Endometrial microvascular endothelial cells (primary cell): ENCODE data around the gene HRAS. TPM values are rescaled to one million over a fixed set of nuclear protein-coding genes. Genes with fewer than 3 reads are reported as not detected.

Source experiments
- in situ Hi-C: cut with HindIII; loops from 2 replicates; pipeline ENCODE4 v1.10.0; 2017; ENCODE audit warnings: low sequenced_read_pairs, low pct_unique_long_range_greater_than_20kb; ENCODE audit errors: inconsistent ontology term
- total RNA-seq: library from RNA; depleted of rRNA; stranded (reverse); fragments of >200 nt; gene quantifications from one replicate; pipeline ENCODE4 v1.2.3, GENCODE V29; 2015; ENCODE audit errors: inconsistent ontology term

Gene HRAS
- total RNA-seq, 1 donor from 2014 or later: 82.1 TPM

- in situ Hi-C loops: no loop called here
Observed at GRCh38 chr11:488579-488978, 46.8 kb downstream of the HRAS start.

- in situ Hi-C loops: no loop called here
Observed at GRCh38 chr11:488062-488461, 47.3 kb downstream of the HRAS start.

GRCh38 chr11:487571-488021 lies 47.8 kb downstream of the HRAS start:
- in situ Hi-C loops: no loop called here

GRCh38 chr11:486189-486588 lies 49.2 kb downstream of the HRAS start:
- in situ Hi-C loops: no loop called here

DNA sequence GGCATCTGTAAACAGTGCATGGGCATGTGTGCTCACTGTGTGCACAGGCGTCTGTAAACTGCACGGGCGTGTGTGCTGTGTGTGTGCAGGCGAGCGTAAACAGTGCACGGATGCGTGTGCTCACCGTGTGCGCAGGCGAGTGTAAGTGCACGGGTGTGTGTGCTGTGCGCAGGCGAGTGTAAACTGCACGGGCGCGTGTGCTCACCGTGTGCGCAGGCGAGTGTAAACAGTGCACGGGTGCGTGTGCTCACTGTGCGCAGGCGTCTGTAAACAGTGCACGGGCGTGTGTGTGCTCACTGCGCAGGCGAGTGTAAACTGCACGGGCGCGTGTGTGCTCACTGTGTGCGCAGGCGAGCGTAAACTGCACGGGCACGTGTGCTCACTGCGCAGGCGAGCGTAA lies 50.8 kb downstream of the HRAS start:
- in situ Hi-C loops: no loop called here

Other genes starting within 250 kb of the HRAS start
- gene PGGHG, start 246.4 kb downstream of the HRAS start, total RNA-seq: 9.7 TPM
- gene IFITM5, start 236.1 kb downstream of the HRAS start, total RNA-seq: not detected
- 233 TPM for gene IFITM2, start 227.8 kb downstream of the HRAS start, total RNA-seq
- 26.2 TPM for gene IFITM1, start 221.5 kb downstream of the HRAS start, total RNA-seq
- gene IFITM3, start 214.7 kb downstream of the HRAS start, total RNA-seq: 231 TPM
- 0.09 TPM for gene B4GALNT4, start 166.1 kb downstream of the HRAS start, total RNA-seq
- gene PKP3, start 141.4 kb downstream of the HRAS start, total RNA-seq: not detected
- 71.1 TPM for gene SIGIRR, start 120.6 kb downstream of the HRAS start, total RNA-seq
- gene ANO9, start 93.6 kb downstream of the HRAS start, total RNA-seq: 0.09 TPM
- gene PTDSS2, start 85.3 kb downstream of the HRAS start, total RNA-seq: 43.1 TPM
- 278 TPM for gene RNH1, start 28.3 kb downstream of the HRAS start, total RNA-seq
- gene LRRC56, start 2.0 kb upstream of the HRAS start, total RNA-seq: not detected
- 0.65 TPM for gene LMNTD2, start 25.2 kb upstream of the HRAS start, total RNA-seq
- 34.7 TPM for gene RASSF7, start 25.4 kb upstream of the HRAS start, total RNA-seq
- gene PHRF1, start 40.9 kb upstream of the HRAS start, total RNA-seq: 15.8 TPM
- 31.4 TPM for gene IRF7, start 80.4 kb upstream of the HRAS start, total RNA-seq
- gene CDHR5, start 89.4 kb upstream of the HRAS start, total RNA-seq: not detected
- not detected for gene SCT, start 91.6 kb upstream of the HRAS start, total RNA-seq
- not detected for gene DRD4, start 101.7 kb upstream of the HRAS start, total RNA-seq
- gene DEAF1, start 159.6 kb upstream of the HRAS start, total RNA-seq: 28.2 TPM
- gene TMEM80, start 160.2 kb upstream of the HRAS start, total RNA-seq: 29.5 TPM
- gene EPS8L2, start 170.7 kb upstream of the HRAS start, total RNA-seq: 0.56 TPM
- 293 TPM for gene TALDO1, start 211.9 kb upstream of the HRAS start, total RNA-seq
- 36.2 TPM for gene GATD1, start 241.9 kb upstream of the HRAS start, total RNA-seq